ENCODE data around the gene CHKA. TPM values are rescaled to one million over a fixed set of nuclear protein-coding genes. Genes with fewer than 3 reads are reported as not detected.
A peak's percentile ranks its signal among the peaks of the same experiment; 100 is the strongest.

The CHKA gene
- polyA plus RNA-seq, 1 donor = 129 TPM

- Histone ChIP-seq H3K27me3 (ENCODE audit: control insufficient read depth, insufficient read depth, low read length) (no peaks in the 10 kb centered on the region), H3K36me3 (ENCODE audit: control insufficient read depth, insufficient read depth, low read length) (peaks cover 11% of the 10 kb centered on the region), H3K27ac (ENCODE audit: low read length) (peak overlapping the region; percentile 94), H3K4me1 (ENCODE audit: control insufficient read depth, insufficient read depth, low read length) (peaks cover 19% of the 10 kb centered on the region), H3K9me3 (ENCODE audit: control insufficient read depth, low read depth, low read length) (no peaks in the 10 kb centered on the region), H3K4me3 (ENCODE audit: low read length) (no peak overlapping the region)
- DNase-seq = peak in 1 of 2 donors; percentile 33
- 21% methylated on average over 2 of the region's 3 CpGs for WGBS (ENCODE audit: insufficient coverage, low lambda C conversion rate)
These were observed 4.2 kb downstream of the CHKA start for GRCh38 chr11:68116974-68117373.

- Histone ChIP-seq H3K36me3 (ENCODE audit: control insufficient read depth, insufficient read depth, low read length) (peaks cover 11% of the 10 kb centered on the region), H3K4me1 (ENCODE audit: control insufficient read depth, insufficient read depth, low read length) (peaks cover 15% of the 10 kb centered on the region), H3K4me3 (ENCODE audit: low read length) (no peak overlapping the region), H3K27me3 (ENCODE audit: control insufficient read depth, insufficient read depth, low read length) (no peaks in the 10 kb centered on the region), H3K27ac (ENCODE audit: low read length) (peak overlapping the region; percentile 94), H3K9me3 (ENCODE audit: control insufficient read depth, low read depth, low read length) (no peaks in the 10 kb centered on the region)
- DNase-seq = peak in 1 of 2 donors; percentile 57
- no CpG with 5 or more reads among the region's 7 CpGs for WGBS (ENCODE audit: insufficient coverage, low lambda C conversion rate)
These were observed 5.1 kb downstream of the CHKA start for GRCh38 chr11:68116126-68116525.

- no CpG with 5 or more reads among the region's 1 CpG for WGBS (ENCODE audit: insufficient coverage, low lambda C conversion rate)
- Histone ChIP-seq H3K4me3 (ENCODE audit: low read length) (no peak overlapping the region), H3K4me1 (ENCODE audit: control insufficient read depth, insufficient read depth, low read length) (peaks cover 15% of the 10 kb centered on the region), H3K36me3 (ENCODE audit: control insufficient read depth, insufficient read depth, low read length) (peaks cover 11% of the 10 kb centered on the region), H3K27ac (ENCODE audit: low read length) (no peak overlapping the region), H3K27me3 (ENCODE audit: control insufficient read depth, insufficient read depth, low read length) (no peaks in the 10 kb centered on the region), H3K9me3 (ENCODE audit: control insufficient read depth, low read depth, low read length) (no peaks in the 10 kb centered on the region)
- no peak for DNase-seq
These were observed 5.9 kb downstream of the CHKA start for GRCh38 chr11:68115285-68115684.

GRCh38 chr11:68113986-68114385 is 7.2 kb downstream of the CHKA start:
- H3K27ac ChIP-seq (ENCODE audit: low read length) = peak overlapping the region; percentile 36
- no peaks in the 10 kb centered on the region for H3K9me3 ChIP-seq (ENCODE audit: control insufficient read depth, low read depth, low read length)
- 50% methylated on average over 1 of the region's 3 CpGs for WGBS (ENCODE audit: insufficient coverage, low lambda C conversion rate)
- H3K4me1 ChIP-seq (ENCODE audit: control insufficient read depth, insufficient read depth, low read length) = peaks cover 15% of the 10 kb centered on the region
- no peaks in the 10 kb centered on the region for H3K27me3 ChIP-seq (ENCODE audit: control insufficient read depth, insufficient read depth, low read length)
- no peak overlapping the region for H3K4me3 ChIP-seq (ENCODE audit: low read length)
- DNase-seq = no peak
- H3K36me3 ChIP-seq (ENCODE audit: control insufficient read depth, insufficient read depth, low read length) = peaks cover 13% of the 10 kb centered on the region

- H3K4me1 ChIP-seq (ENCODE audit: control insufficient read depth, insufficient read depth, low read length) = peaks cover 38% of the 10 kb centered on the region
- peak in 1 of 2 donors; percentile 74 for DNase-seq
- H3K4me3 ChIP-seq (ENCODE audit: low read length) = no peak overlapping the region
- H3K9me3 ChIP-seq (ENCODE audit: control insufficient read depth, low read depth, low read length) = no peaks in the 10 kb centered on the region
- H3K27ac ChIP-seq (ENCODE audit: low read length) = peak overlapping the region; percentile 83
- no peaks in the 10 kb centered on the region for H3K27me3 ChIP-seq (ENCODE audit: control insufficient read depth, insufficient read depth, low read length)
- 24% methylated on average over 8 of the region's 10 CpGs for WGBS (ENCODE audit: insufficient coverage, low lambda C conversion rate)
- H3K36me3 ChIP-seq (ENCODE audit: control insufficient read depth, insufficient read depth, low read length) = peaks cover 6% of the 10 kb centered on the region
These were observed 13.5 kb downstream of the CHKA start for GRCh38 chr11:68107689-68108088.

- Histone ChIP-seq H3K9me3 (ENCODE audit: control insufficient read depth, low read depth, low read length) (no peaks in the 10 kb centered on the region), H3K4me3 (ENCODE audit: low read length) (no peak overlapping the region), H3K36me3 (ENCODE audit: control insufficient read depth, insufficient read depth, low read length) (peaks cover 6% of the 10 kb centered on the region), H3K27ac (ENCODE audit: low read length) (peak overlapping the region; percentile 83), H3K27me3 (ENCODE audit: control insufficient read depth, insufficient read depth, low read length) (no peaks in the 10 kb centered on the region), H3K4me1 (ENCODE audit: control insufficient read depth, insufficient read depth, low read length) (peaks cover 40% of the 10 kb centered on the region)
- WGBS (ENCODE audit: insufficient coverage, low lambda C conversion rate) = no CpG with 5 or more reads among the region's 8 CpGs
- DNase-seq = peak; percentile 91 to 97
These were observed 14.8 kb downstream of the CHKA start for GRCh38 chr11:68106165-68106940.

GRCh38 chr11:68099474-68100405 is 21.4 kb downstream of the CHKA start:
- no peaks in the 10 kb centered on the region for H3K27me3 ChIP-seq (ENCODE audit: control insufficient read depth, insufficient read depth, low read length)
- H3K27ac ChIP-seq (ENCODE audit: low read length) = peak overlapping the region; percentile 63
- peak in 1 of 2 donors; percentile 69 for DNase-seq
- no peaks in the 10 kb centered on the region for H3K9me3 ChIP-seq (ENCODE audit: control insufficient read depth, low read depth, low read length)
- peaks cover 22% of the 10 kb centered on the region for H3K4me1 ChIP-seq (ENCODE audit: control insufficient read depth, insufficient read depth, low read length)
- H3K36me3 ChIP-seq (ENCODE audit: control insufficient read depth, insufficient read depth, low read length) = peaks cover 4% of the 10 kb centered on the region
- H3K4me3 ChIP-seq (ENCODE audit: low read length) = no peak overlapping the region
- no CpG with 5 or more reads among the region's 12 CpGs for WGBS (ENCODE audit: insufficient coverage, low lambda C conversion rate)

- no peaks in the 10 kb centered on the region for H3K27me3 ChIP-seq (ENCODE audit: control insufficient read depth, insufficient read depth, low read length)
- no peaks in the 10 kb centered on the region for H3K9me3 ChIP-seq (ENCODE audit: control insufficient read depth, low read depth, low read length)
- H3K27ac ChIP-seq (ENCODE audit: low read length) = peak overlapping the region; percentile 63
- peaks cover 10% of the 10 kb centered on the region for H3K36me3 ChIP-seq (ENCODE audit: control insufficient read depth, insufficient read depth, low read length)
- H3K4me3 ChIP-seq (ENCODE audit: low read length) = no peak overlapping the region
- no peak for DNase-seq
- H3K4me1 ChIP-seq (ENCODE audit: control insufficient read depth, insufficient read depth, low read length) = peaks cover 17% of the 10 kb centered on the region
These were observed 22.1 kb downstream of the CHKA start for GRCh38 chr11:68099057-68099456.

- peaks cover 10% of the 10 kb centered on the region for H3K36me3 ChIP-seq (ENCODE audit: control insufficient read depth, insufficient read depth, low read length)
- no peak overlapping the region for H3K4me3 ChIP-seq (ENCODE audit: low read length)
- H3K27ac ChIP-seq (ENCODE audit: low read length) = no peak overlapping the region
- H3K4me1 ChIP-seq (ENCODE audit: control insufficient read depth, insufficient read depth, low read length) = peaks cover 15% of the 10 kb centered on the region
- DNase-seq = no peak
- H3K27me3 ChIP-seq (ENCODE audit: control insufficient read depth, insufficient read depth, low read length) = no peaks in the 10 kb centered on the region
- H3K9me3 ChIP-seq (ENCODE audit: control insufficient read depth, low read depth, low read length) = no peaks in the 10 kb centered on the region
- WGBS (ENCODE audit: insufficient coverage, low lambda C conversion rate) = 40% methylated on average over 1 of the region's 8 CpGs
These were observed 24.2 kb downstream of the CHKA start for GRCh38 chr11:68096962-68097361.

- H3K4me3 ChIP-seq (ENCODE audit: low read length) = no peak overlapping the region
- DNase-seq = no peak
- H3K27ac ChIP-seq (ENCODE audit: low read length) = no peak overlapping the region
- H3K4me1 ChIP-seq (ENCODE audit: control insufficient read depth, insufficient read depth, low read length) = peaks cover 13% of the 10 kb centered on the region
- no peaks in the 10 kb centered on the region for H3K9me3 ChIP-seq (ENCODE audit: control insufficient read depth, low read depth, low read length)
- H3K27me3 ChIP-seq (ENCODE audit: control insufficient read depth, insufficient read depth, low read length) = no peaks in the 10 kb centered on the region
- WGBS (ENCODE audit: insufficient coverage, low lambda C conversion rate) = 100% methylated on average over 1 of the region's 4 CpGs
- H3K36me3 ChIP-seq (ENCODE audit: control insufficient read depth, insufficient read depth, low read length) = peaks cover 10% of the 10 kb centered on the region
These were observed 27.6 kb downstream of the CHKA start for GRCh38 chr11:68093565-68093964.
